ENCODE measurements around the gene P2RX1.

DNA sequence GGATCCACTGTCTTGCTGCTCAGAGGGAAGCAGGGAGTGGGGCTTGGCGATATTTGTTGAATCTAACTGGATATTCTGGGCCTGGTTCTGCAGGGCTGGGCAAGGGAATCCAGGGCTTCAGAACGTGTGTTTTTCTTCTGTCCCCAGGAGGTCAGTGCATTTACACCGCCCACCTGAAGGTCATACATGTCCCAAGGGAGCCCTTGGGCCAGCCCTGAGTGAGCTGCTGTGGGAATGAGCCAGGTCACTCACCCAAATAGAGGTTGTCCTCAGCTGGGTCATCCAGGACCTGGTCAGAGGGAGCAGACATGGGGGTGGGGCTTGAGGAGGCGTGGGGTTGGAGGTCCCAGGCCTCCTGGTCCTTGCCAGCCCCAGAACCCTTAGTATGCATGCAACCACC, 34.0 kb downstream of the P2RX1 start:
- TF ChIP-seq CTCF (IDR thresholded peaks at IDR 0.05) (no peak), POLR2A (IDR thresholded peaks at IDR 0.05) (no peak)
